HFF-Myc (cell line): ENCODE measurements around the gene CDK8.
A peak's percentile ranks its signal among the peaks of the same experiment; 100 is the strongest.

Experiments
- DNase-seq: peaks from one replicate; pipeline ENCODE4 v3.0.0-alpha.2; 2011; ENCODE audit warnings: low read depth; ENCODE audit errors: extremely low read depth
- H3K4me3 ChIP-seq: replicated peaks from 2 replicates; pipeline ENCODE4 v1.5.1; 2011; ENCODE audit warnings: low read depth, mild to moderate bottlenecking, control low read depth, low read length
- CTCF ChIP-seq: IDR thresholded peaks from 2 replicates; pipeline ENCODE4 v1.5.1; 2012; ENCODE audit warnings: mild to moderate bottlenecking, low read depth, low read length, control low read depth; ENCODE audit errors: missing control alignments

Gene CDK8

GRCh38 chr13:26253787-26254582 is at the start of gene CDK8:
Gene CDK8 (plus strand): TSS chr13:26254129. CDS start chr13:26254642, 513 bp downstream.
- DNase-seq, result peak; percentile 72
- TF ChIP-seq CTCF, result no peak
- peak within 1 kb of the TSS; percentile 74 for H3K4me3 ChIP-seq

GRCh38 chr13:26208287-26208686 is 45.6 kb upstream of the CDK8 start:
- no peak overlapping the region for H3K4me3 ChIP-seq
- no peak for DNase-seq
- no peak for TF ChIP-seq CTCF

GRCh38 chr13:26213345-26213744 is 40.6 kb upstream of the CDK8 start:
- TF ChIP-seq CTCF, result no peak
- no peak overlapping the region for H3K4me3 ChIP-seq
- no peak for DNase-seq

- H3K4me3 ChIP-seq, result no peak overlapping the region
- no peak for DNase-seq
- no peak for TF ChIP-seq CTCF
Observed at GRCh38 chr13:26213982-26214381, 39.9 kb upstream of the CDK8 start.

GRCh38 chr13:26216042-26216441 is 37.9 kb upstream of the CDK8 start:
- no peak for TF ChIP-seq CTCF
- no peak overlapping the region for H3K4me3 ChIP-seq
- no peak for DNase-seq

- no peak for TF ChIP-seq CTCF
- DNase-seq, result no peak
- H3K4me3 ChIP-seq, result no peak overlapping the region
Observed at GRCh38 chr13:26219726-26220125, 34.2 kb upstream of the CDK8 start.

GRCh38 chr13:26220575-26220974 is 33.4 kb upstream of the CDK8 start:
- peak overlapping the region; percentile 85 for H3K4me3 ChIP-seq
- no peak for TF ChIP-seq CTCF
- no peak for DNase-seq
